ENCODE measurements around the gene GCHFR. TPM values are rescaled to one million over a fixed set of nuclear protein-coding genes. Genes with fewer than 3 reads are reported as not detected.

GCHFR gene
- total RNA-seq, 1 experiment from 2014 or later: 1.5 TPM

DNA sequence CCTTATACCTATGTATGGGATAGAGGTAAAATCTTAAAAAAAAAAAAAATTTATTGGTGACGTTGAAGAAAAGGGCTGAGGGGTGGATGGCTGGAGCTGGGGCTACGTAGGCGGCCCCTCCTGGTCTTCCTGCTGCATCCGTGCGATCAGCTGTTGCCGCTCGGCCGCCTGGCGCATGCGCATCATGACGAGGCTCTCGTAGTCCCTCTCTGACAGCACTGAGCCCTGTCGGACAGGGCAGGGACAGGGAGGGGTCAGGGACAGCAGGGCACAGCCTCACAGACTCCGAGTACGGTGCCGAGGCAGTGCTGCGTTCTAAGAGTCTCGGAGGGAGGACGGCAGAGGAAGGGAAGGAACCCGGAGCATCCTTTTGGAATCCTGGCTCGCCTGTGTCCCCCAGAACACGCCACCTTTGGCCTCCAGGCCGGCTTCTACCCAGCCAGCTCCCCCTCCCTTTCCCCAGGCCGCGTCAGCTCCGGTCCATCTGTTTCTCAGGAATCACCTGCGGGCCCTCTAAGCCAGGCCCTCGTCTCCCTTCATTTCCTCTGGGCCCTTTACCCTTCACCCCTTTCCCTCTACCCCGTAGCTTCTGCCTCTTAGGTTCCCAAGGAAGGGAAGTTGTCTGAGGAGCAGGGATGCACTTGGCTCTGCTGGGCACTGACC is 4.1 kb downstream of the GCHFR start:
- Histone ChIP-seq H3K36me3 (ENCODE audit: control insufficient read depth in 1 of 2, insufficient read depth in 2 of 2, low read length in 2 of 2) (no peaks in the 10 kb centered on the region; a peak in 1 of 4 replicates), H3K79me2 (ENCODE audit: insufficient read depth, low read length) (no peaks in the 10 kb centered on the region), H4K20me1 (ENCODE audit: insufficient read depth) (no peaks in the 10 kb centered on the region), H3K9me3 (ENCODE audit: control insufficient read depth in 1 of 2, insufficient read depth in 1 of 2, low read depth in 1 of 2, low read length in 2 of 2) (no peaks in the 10 kb centered on the region), H3K4me2 (ENCODE audit: low read length) (no peak overlapping the region), H3K9ac (ENCODE audit: low read length) (no peak overlapping the region), H3K4me3 (replicated peaks in 1 of 2; ENCODE audit: low read depth in 1 of 2, low read length in 2 of 2) (no peak overlapping the region), H3K27me3 (ENCODE audit: insufficient read depth, low read length) (no peaks in the 10 kb centered on the region), H2AFZ (ENCODE audit: low read depth, low read length, poor library complexity, severe bottlenecking) (no peak overlapping the region), H3K27ac (ENCODE audit: low read depth, low read length) (no peak overlapping the region; the same call in 1 of the 2 replicates), H3K9me2 (ENCODE audit: insufficient read depth) (no peaks in the 10 kb centered on the region), H3K4me1 (ENCODE audit: control insufficient read depth in 1 of 2, insufficient read depth in 2 of 2, low read length in 2 of 2) (peaks cover 27 to 70% of the 10 kb centered on the region in 2 experiments)
- ChIA-PET RAD21 (ENCODE audit: low non-redundant PET in 1 of 2, low total read pairs in 2 of 2, uncharacterized antibody in 2 of 2, unreplicated experiment in 2 of 2) (no interaction called here), CTCF (no interaction called here), POLR2A (no interaction called here)
- intact Hi-C loops (cut with micrococcal nuclease): no loop called here
- ATAC-seq (no peak), DNase-seq (ENCODE audit: low read depth, low spot score) (no peak)
- no peak for TF ChIP-seq ZBTB33 (IDR thresholded peaks at IDR 0.05; ENCODE audit: extremely low read depth, insufficient replicate concordance, low read length)
- TF ChIP-seq JUND (IDR thresholded peaks at IDR 0.05): no peak
- TF ChIP-seq RAD21 (IDR thresholded peaks at IDR 0.05; ENCODE audit: low read depth): no peak
- no peak for TF ChIP-seq ELF1 (IDR thresholded peaks at IDR 0.05; ENCODE audit: borderline replicate concordance, low read depth)
- TF ChIP-seq CTCF (IDR thresholded peaks at IDR 0.05 in 2 of 3, conservative IDR thresholded peaks at IDR 0.05 in 1 of 3; ENCODE audit: borderline replicate concordance in 1 of 3, insufficient read depth in 1 of 3, low read depth in 2 of 3, low read length in 2 of 3): no peak
- no peak for TF ChIP-seq POLR2A (IDR thresholded peaks at IDR 0.05; ENCODE audit: borderline replicate concordance, extremely low read depth, insufficient read depth, insufficient read length)
- TF ChIP-seq REST (IDR thresholded peaks at IDR 0.05; ENCODE audit: low read depth): no peak
- TF ChIP-seq, protein P1, sequence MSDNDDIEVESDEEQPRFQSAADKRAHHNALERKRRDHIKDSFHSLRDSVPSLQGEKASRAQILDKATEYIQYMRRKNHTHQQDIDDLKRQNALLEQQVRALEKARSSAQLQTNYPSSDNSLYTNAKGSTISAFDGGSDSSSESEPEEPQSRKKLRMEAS (IDR thresholded peaks at IDR 0.05): no peak
- no peak for TF ChIP-seq SIN3A (IDR thresholded peaks at IDR 0.05; ENCODE audit: low read depth)
- TF ChIP-seq SRF (IDR thresholded peaks at IDR 0.05; ENCODE audit: low read depth): no peak
- TF ChIP-seq FOSL1 (IDR thresholded peaks at IDR 0.05; ENCODE audit: low read depth): no peak
- no peak for TF ChIP-seq EGR1 (IDR thresholded peaks at IDR 0.05; ENCODE audit: low read depth)
- BruUV-seq (replicated peaks): no TSS peak

Measured in HCT116 (cell line).